ENCODE results near the gene NFIC. TPM values are rescaled to one million over a fixed set of nuclear protein-coding genes. Genes with fewer than 3 reads are reported as not detected.

The NFIC gene
- total RNA-seq, 6 experiments from 2014 or later: 94.6 to 168 (median 120) TPM

DNA sequence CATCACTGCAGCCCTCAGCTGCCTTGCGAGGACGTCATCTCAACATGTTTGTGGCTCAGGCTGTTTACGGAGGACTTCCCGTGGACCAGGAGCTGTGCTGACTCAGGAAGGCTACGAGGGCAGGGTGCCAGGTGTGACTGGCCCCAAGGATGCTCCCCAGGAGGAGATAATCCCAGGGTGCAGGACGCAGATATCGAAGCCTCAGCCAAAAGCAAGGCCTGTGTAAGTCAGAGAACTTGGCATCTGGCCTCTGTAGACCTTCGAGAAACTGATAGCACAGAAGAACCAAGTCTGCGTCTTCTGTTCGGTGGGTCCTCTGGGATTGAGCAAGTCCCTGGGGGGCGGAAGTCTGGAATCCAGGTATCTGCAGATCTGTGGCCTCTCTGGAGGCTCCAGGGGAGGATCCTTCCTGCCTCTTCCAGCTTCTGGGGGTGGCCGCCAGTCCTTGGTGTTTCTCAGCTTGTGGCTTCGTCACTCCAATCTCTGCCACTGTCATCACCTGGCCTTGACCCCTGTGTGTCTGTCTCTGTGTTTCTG, 136.7 kb downstream of the NFIC start:
- intact Hi-C loops (cut with DNase I): no loop called here
- ATAC-seq (no peak), DNase-seq (peak in 1 of 3 donors; percentile 48)
- Histone ChIP-seq H3K4me3 (no peak overlapping the region), H3K4me1 (peaks cover 0 to 19% (median 7%) of the 10 kb centered on the region in 4 donors), H3K36me3 (no peaks in the 10 kb centered on the region), H3K9me3 (no peaks in the 10 kb centered on the region), H3K27me3 (no peaks in the 10 kb centered on the region), H3K27ac (no peak overlapping the region)
- 69% methylated on average over 7 of the region's 13 CpGs for WGBS (ENCODE audit: insufficient coverage, low coverage, low lambda C conversion rate, missing lambda C conversion rate)
- no peak for TF ChIP-seq POLR2A (IDR thresholded peaks at IDR 0.05)
- TF ChIP-seq, protein P1, sequence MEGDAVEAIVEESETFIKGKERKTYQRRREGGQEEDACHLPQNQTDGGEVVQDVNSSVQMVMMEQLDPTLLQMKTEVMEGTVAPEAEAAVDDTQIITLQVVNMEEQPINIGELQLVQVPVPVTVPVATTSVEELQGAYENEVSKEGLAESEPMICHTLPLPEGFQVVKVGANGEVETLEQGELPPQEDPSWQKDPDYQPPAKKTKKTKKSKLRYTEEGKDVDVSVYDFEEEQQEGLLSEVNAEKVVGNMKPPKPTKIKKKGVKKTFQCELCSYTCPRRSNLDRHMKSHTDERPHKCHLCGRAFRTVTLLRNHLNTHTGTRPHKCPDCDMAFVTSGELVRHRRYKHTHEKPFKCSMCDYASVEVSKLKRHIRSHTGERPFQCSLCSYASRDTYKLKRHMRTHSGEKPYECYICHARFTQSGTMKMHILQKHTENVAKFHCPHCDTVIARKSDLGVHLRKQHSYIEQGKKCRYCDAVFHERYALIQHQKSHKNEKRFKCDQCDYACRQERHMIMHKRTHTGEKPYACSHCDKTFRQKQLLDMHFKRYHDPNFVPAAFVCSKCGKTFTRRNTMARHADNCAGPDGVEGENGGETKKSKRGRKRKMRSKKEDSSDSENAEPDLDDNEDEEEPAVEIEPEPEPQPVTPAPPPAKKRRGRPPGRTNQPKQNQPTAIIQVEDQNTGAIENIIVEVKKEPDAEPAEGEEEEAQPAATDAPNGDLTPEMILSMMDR (IDR thresholded peaks at IDR 0.05): no peak

DNA sequence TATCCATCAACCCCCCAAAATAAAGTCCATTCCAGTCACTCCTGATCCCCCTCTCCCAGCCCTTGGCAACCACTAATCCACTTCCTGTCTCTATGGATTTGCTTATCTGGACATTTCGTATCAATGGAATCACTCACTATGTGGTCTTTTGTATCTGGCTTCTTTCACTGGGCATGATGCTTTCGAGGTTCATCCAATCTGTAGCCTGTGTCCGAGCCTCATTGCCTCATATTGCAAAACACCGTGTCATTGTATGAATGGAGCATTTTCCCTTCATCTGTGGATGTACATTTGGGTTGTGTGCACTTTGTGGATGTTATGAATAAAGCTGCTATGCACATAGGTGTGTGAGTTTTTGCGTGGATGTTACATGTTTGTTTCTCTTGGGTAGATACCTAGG, 138.4 kb downstream of the NFIC start:
- 61% methylated on average over 5 of the region's 5 CpGs for WGBS (ENCODE audit: insufficient coverage, low coverage, low lambda C conversion rate, missing lambda C conversion rate)
- no peak for TF ChIP-seq POLR2A (IDR thresholded peaks at IDR 0.05)
- H3K27me3 ChIP-seq: no peaks in the 10 kb centered on the region
- ATAC-seq (no peak), DNase-seq (no peak)
- H3K4me3 ChIP-seq: peak overlapping the region in 1 of 3 donors; percentile 50
- intact Hi-C loops (cut with DNase I): no loop called here
- peaks cover 0 to 23% (median 8%) of the 10 kb centered on the region in 4 donors for H3K4me1 ChIP-seq
- H3K36me3 ChIP-seq: peaks cover 0 to 3% (median 0%) of the 10 kb centered on the region in 4 donors
- H3K27ac ChIP-seq: no peak overlapping the region
- H3K9me3 ChIP-seq: no peaks in the 10 kb centered on the region

DNA sequence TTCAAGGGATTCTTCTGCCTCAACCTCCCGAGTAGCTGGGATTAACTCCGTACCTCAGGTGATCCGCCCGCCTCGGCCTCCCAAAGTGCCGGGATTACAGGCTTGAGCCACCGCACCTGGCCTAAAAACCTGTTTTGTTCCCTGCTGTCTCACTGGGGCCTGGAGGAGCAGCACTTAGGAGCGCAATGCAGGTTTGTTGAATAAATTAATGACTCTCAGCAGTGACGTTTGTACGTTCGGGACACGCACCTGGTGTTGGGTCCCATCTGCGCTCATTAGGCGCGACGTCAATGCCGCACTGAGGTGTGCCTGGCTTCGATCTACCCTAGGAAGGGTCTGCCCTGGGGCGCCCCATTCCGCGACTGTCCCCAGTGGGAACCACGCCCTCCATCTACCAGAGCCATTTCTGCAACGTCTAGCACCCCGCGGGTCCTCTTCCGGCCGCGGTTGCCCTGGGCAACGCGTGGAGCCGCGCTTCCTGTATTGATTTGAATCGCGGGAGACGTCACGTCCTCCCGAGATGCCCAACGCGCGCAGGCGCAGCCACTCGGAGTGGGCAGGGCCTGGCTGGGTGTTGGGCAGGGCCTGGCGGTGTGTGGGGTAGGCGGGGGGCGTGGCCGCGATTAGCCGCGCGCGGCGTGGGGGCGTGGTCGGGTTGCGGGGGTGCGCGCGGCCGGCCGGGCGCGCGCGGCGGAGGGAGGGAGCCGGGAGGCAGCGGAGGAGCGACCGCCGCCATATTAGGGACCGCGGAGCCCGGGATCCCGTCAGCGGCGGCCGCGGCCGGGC, 139.4 kb downstream of the NFIC start, which contains the start of gene FZR1:
TSS of gene FZR1 (plus strand) at position 714 of the 786 bp plus-strand sequence. CDS start 16,679 bp downstream, outside the sequence.
- H3K27ac ChIP-seq: peak within 1 kb of the TSS; percentile 79 to 92 (median 87)
- peak; percentile 99 to 100 (median 100) for DNase-seq
- H3K9me3 ChIP-seq: no peaks in the 10 kb centered on the region
- peak; percentile 86 to 91 (median 89) for ATAC-seq
- H3K36me3 ChIP-seq: peaks cover 0 to 3% (median 0%) of the 10 kb centered on the region in 4 donors
- WGBS (ENCODE audit: insufficient coverage, low coverage, low lambda C conversion rate, missing lambda C conversion rate): 1% methylated on average over 25 of the region's 79 CpGs
- TF ChIP-seq, protein P1 (IDR thresholded peaks at IDR 0.05): peak in 1 of 4 donors; percentile 7
- TF ChIP-seq POLR2A (IDR thresholded peaks at IDR 0.05): peak; percentile 84
- peak within 1 kb of the TSS; percentile 63 to 99 (median 89) for H3K4me3 ChIP-seq
- intact Hi-C loops (cut with DNase I): no loop called here
- H3K27me3 ChIP-seq: no peaks in the 10 kb centered on the region
- H3K4me1 ChIP-seq: peaks cover 0 to 19% (median 7%) of the 10 kb centered on the region in 4 donors

DNA sequence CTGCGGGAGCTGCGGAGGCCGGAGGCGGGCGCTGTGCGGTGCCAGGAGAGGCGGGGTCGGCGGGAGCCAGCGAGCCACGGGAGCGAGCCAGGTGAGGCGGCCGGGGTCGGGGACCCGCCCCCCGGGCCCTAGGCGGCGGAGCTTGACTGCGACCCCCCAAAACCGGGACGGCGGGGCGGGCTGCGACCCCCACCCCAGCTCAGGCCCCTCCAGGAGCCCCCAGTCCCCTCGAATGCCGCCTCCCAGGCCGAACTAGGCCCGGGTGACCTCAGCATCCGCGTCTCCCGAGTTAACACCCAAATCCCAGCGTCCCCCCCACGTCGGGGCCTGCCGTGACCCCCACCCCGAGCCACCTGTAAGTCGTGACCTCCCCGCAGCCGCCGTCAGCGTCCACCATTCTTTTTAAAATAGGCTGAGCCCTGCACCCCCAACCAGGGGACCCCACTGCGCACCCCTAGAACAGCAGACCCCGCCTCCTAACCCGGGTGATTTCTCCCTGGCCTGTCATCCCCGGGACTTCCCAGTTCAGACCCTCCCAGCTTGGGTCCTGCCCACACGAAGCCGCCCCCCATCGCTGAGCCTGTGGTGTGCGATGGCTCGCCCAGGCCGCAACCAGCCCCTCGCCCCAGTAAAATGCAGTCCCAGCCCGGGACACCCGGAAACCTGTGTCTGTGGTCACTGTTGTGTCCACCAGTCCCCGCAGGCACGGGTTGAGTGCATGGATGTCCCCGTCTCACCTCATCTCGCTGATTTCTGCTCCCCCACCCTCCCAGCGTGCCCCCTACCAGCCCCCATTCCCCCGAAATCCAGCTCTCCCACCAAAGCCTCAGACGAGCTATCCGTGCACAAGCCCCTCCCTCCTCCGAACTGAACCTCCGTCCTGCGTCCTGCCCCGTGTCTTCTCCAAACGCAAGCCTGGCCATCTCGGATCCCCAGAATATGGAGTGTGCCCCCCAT, 140.3 kb downstream of the NFIC start:
- Histone ChIP-seq H3K4me3 (peak overlapping the region; percentile 63 to 99 (median 89)), H3K27me3 (no peaks in the 10 kb centered on the region), H3K9me3 (no peaks in the 10 kb centered on the region), H3K36me3 (peaks cover 0 to 3% (median 0%) of the 10 kb centered on the region in 4 donors), H3K4me1 (peaks cover 0 to 28% (median 11%) of the 10 kb centered on the region in 4 donors), H3K27ac (peak overlapping the region; percentile 79 to 92 (median 87))
- TF ChIP-seq, protein P1 (IDR thresholded peaks at IDR 0.05): no peak
- peak; percentile 0 for TF ChIP-seq POLR2A (IDR thresholded peaks at IDR 0.05)
- intact Hi-C loops (cut with DNase I): no loop called here
- DNase-seq (peak in 2 of 3 donors; percentile 69 to 73), ATAC-seq (peak in 3 of 4 donors; percentile 0 to 5 (median 1))
- under 1% methylated on average over 22 of the region's 69 CpGs for WGBS (ENCODE audit: insufficient coverage, low coverage, low lambda C conversion rate, missing lambda C conversion rate)

Measured in right lobe of liver (tissue), 6 donors.